Liver (tissue), 9 donors: ENCODE data around the gene KIF26B. TPM values are rescaled to one million over a fixed set of nuclear protein-coding genes. Genes with fewer than 3 reads are reported as not detected.

Experiments used
- DNase-seq: peaks from one replicate; pipeline ENCODE4 v3.0.0-alpha.2; 2017; ENCODE audit warnings: low spot score
- H3K27ac ChIP-seq, 2 donors: one replicate each; pipeline ENCODE4 v1.7.0; 2013; ENCODE audit warnings: inconsistent platforms in 2 of 2, low read length in 2 of 2, control low read depth in 1 of 2, low read depth in 1 of 2, mild to moderate bottlenecking in 1 of 2
- H3K27me3 ChIP-seq, 4 donors: one replicate each; pipeline versions ENCODE4 v1.6.1 to v1.7.0; 2013; ENCODE audit warnings: low read length in 3 of 4, inconsistent platforms in 1 of 4, mild to moderate bottlenecking in 1 of 4, moderate library complexity in 1 of 4; ENCODE audit not compliant: control insufficient read depth in 4 of 4, insufficient read depth in 4 of 4
- H3K36me3 ChIP-seq, 4 donors: one replicate each; pipeline versions ENCODE4 v1.6.1 to v1.7.0; 2013; ENCODE audit warnings: low read length in 3 of 4, mild to moderate bottlenecking in 3 of 4, low read depth in 1 of 4, moderate library complexity in 1 of 4; ENCODE audit not compliant: control insufficient read depth in 4 of 4, insufficient read depth in 3 of 4
- H3K4me1 ChIP-seq, 4 donors: one replicate each; pipeline versions ENCODE4 v1.6.1 to v1.7.0; 2013; ENCODE audit warnings: low read length in 3 of 4, mild to moderate bottlenecking in 3 of 4, moderate library complexity in 1 of 4; ENCODE audit not compliant: control insufficient read depth in 4 of 4, insufficient read depth in 4 of 4
- H3K4me3 ChIP-seq, 3 donors: one replicate each; pipeline versions ENCODE4 v1.6.1 to v1.7.0; 2013; ENCODE audit warnings: low read length in 3 of 3, control low read depth in 1 of 3, low read depth in 1 of 3, mild to moderate bottlenecking in 1 of 3
- H3K9ac ChIP-seq, 2 donors: one replicate each; pipeline ENCODE4 v1.7.0; 2013; ENCODE audit warnings: low read length in 2 of 2, mild to moderate bottlenecking in 2 of 2, moderate library complexity in 2 of 2, control low read depth in 1 of 2, low read depth in 1 of 2
- H3K9me3 ChIP-seq, 4 donors: one replicate each; pipeline versions ENCODE4 v1.6.1 to v1.7.0; 2013; ENCODE audit warnings: low read length in 3 of 4; ENCODE audit not compliant: control insufficient read depth in 4 of 4
- EGR1 ChIP-seq, 2 donors: IDR thresholded peaks; 2 replicates each; pipeline ENCODE4 v1.6.1; 2016 to 2018; ENCODE audit warnings: antibody characterized with exemption in 2 of 2, low read depth in 2 of 2
- FOXA1 ChIP-seq: IDR thresholded peaks from 2 replicates; pipeline ENCODE4 v1.6.1; 2016; ENCODE audit warnings: antibody characterized with exemption
- FOXA2 ChIP-seq: IDR thresholded peaks from 2 replicates; pipeline ENCODE4 v1.6.1; 2016; ENCODE audit warnings: antibody characterized with exemption
- GABPA ChIP-seq, 2 donors: IDR thresholded peaks in 1 of 2; conservative IDR thresholded peaks in 1 of 2; 2 replicates each; pipeline ENCODE4 v1.6.1; 2016; ENCODE audit warnings: antibody characterized with exemption in 2 of 2, mild to moderate bottlenecking in 1 of 2, moderate library complexity in 1 of 2
- HNF4A ChIP-seq, 2 donors: conservative IDR thresholded peaks; 2 replicates each; pipeline ENCODE4 v1.6.1; 2016; ENCODE audit warnings: antibody characterized with exemption in 2 of 2, mild to moderate bottlenecking in 2 of 2
- HNF4G ChIP-seq: IDR thresholded peaks from 2 replicates; pipeline ENCODE4 v1.6.1; 2016; ENCODE audit warnings: antibody characterized with exemption
- JUND ChIP-seq, 2 donors: IDR thresholded peaks; 2 replicates each; pipeline ENCODE4 v1.6.1; 2016; ENCODE audit warnings: antibody characterized with exemption in 2 of 2
- NR2F2 ChIP-seq: IDR thresholded peaks from 2 replicates; pipeline ENCODE4 v1.6.1; 2016; ENCODE audit warnings: antibody characterized with exemption
- RAD21 ChIP-seq, 2 donors: IDR thresholded peaks; 2 replicates each; pipeline ENCODE4 v1.6.1; 2016; ENCODE audit warnings: antibody characterized with exemption in 2 of 2, mild to moderate bottlenecking in 2 of 2
- RXRA ChIP-seq, 2 donors: IDR thresholded peaks; 2 replicates each; pipeline ENCODE4 v1.6.1; 2017 to 2018; ENCODE audit warnings: antibody characterized with exemption in 2 of 2, mild to moderate bottlenecking in 1 of 2
- SP1 ChIP-seq: IDR thresholded peaks from 2 replicates; pipeline ENCODE4 v1.6.1; 2018; ENCODE audit warnings: antibody characterized with exemption, mild to moderate bottlenecking
- TAF1 ChIP-seq: conservative IDR thresholded peaks from 2 replicates; pipeline ENCODE4 v1.6.1; 2016; ENCODE audit warnings: antibody characterized with exemption, mild to moderate bottlenecking
- YY1 ChIP-seq: IDR thresholded peaks from 2 replicates; pipeline ENCODE4 v1.6.1; 2016; ENCODE audit warnings: antibody characterized with exemption, mild to moderate bottlenecking
- WGBS: extraction: QIAGEN DNeasy Blood & Tissue Kit; methylation state at CpG from one replicate; pipeline ENCODE4 v1.1.7; 2013; 5-methylcytosine and 5-hydroxymethylcytosine counted together
- polyA plus RNA-seq, 2 donors: library from polyadenylated mRNA; stranded (reverse) in 1 of 2; unstranded in 1 of 2; fragments of 200-250 nt in 1 of 2; fragments of >200 nt in 1 of 2; fragmentation: Nextera tagmentation in 1 of 2; extraction: Ambion mirVana in 1 of 2; gene quantifications; one replicate each; pipeline versions ENCODE4 v1.2.1 to v1.2.3, GENCODE V29; 2013 to 2015
- total RNA-seq, 2 donors: library from RNA; depleted of rRNA; stranded (reverse); fragments of >200 nt; gene quantifications; one replicate each; pipeline ENCODE4 v1.2.3, GENCODE V29; 2014
- TF ChIP-seq, protein P1 (sequence below): IDR thresholded peaks from 2 replicates; pipeline ENCODE4 v1.6.1; 2016; ENCODE audit warnings: antibody characterized with exemption, mild to moderate bottlenecking
- TF ChIP-seq, protein P2 (sequence below): IDR thresholded peaks from 2 replicates; pipeline ENCODE4 v1.6.1; 2016; ENCODE audit warnings: antibody characterized with exemption
- TF ChIP-seq, protein P3 (sequence below): IDR thresholded peaks from 2 replicates; pipeline ENCODE4 v1.6.1; 2016; ENCODE audit warnings: antibody characterized with exemption
- TF ChIP-seq, protein P4 (sequence below): fragments of 150-350 bp; IDR thresholded peaks from 2 replicates; pipeline ENCODE4 v1.5.1; 2017; ENCODE audit warnings: improper control_type of control experiment, low read depth, low read length; ENCODE audit not compliant: missing input control
- TF ChIP-seq, protein P5 (sequence below): IDR thresholded peaks from 2 replicates; pipeline ENCODE4 v1.6.1; 2016; ENCODE audit warnings: antibody characterized with exemption
- donor health status: healthy.
- donor health status: healthy.
- donor health status: healthy.
- donor health status: healthy.
- donor health status: healthy.

KIF26B gene
- total and polyA plus RNA-seq, 4 donors = 0.10 to 1.7 (median 0.34) TPM

DNA sequence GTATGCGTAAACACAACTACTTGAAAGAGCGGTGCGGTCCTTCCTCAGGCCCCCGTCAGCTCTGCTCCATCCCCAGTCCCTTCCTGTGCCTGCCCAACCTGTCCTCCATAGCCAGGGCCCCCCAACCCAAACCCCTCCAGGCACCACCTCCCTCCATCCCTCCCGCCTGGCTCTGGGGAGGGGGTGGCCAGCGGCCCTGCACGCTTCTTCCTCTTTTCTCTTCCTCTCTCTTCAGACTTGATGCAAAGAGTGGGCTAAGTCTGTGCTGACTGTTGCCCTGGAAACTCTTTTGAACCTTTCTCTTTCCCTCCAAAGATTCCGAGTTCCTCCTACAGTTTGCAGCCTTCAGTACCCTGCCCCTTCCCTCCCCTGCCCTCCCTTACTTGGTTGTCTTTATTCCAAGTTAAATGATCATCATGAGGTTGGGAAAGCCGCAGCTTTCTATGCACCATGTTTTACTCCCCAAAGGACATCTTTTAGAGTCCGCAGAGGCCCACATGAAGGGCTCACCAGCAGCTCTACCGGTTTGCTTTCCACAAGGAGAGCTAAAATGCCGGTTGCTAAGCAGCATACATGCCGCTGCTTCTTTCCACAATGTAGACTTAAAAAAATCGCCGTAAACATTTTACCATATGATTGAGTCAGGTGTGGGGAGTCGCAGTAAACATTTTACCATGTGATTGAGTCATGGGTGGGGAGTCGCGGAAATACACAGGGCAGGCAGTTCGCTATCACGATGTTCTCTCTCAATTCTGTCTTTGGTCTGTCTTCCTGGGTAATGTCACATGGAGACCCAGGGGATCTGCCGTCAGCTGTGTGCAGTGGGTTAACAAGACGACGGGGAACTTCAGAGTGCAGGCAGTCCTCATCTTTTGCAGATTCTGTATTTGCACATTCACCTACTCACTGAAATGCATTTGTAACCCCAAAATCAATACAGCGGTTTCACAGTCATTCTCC, 525.3 kb downstream of the KIF26B start:
- H3K4me3 ChIP-seq = no peak overlapping the region
- no peaks in the 10 kb centered on the region for H3K9me3 ChIP-seq
- DNase-seq = no peak
- H3K27me3 ChIP-seq = no peaks in the 10 kb centered on the region
- H3K4me1 ChIP-seq = no peaks in the 10 kb centered on the region
- H3K36me3 ChIP-seq = no peaks in the 10 kb centered on the region
- TF ChIP-seq HNF4G (no peak), EGR1 (IDR thresholded peaks at IDR 0.05; ENCODE audit: low read depth in 2 of 2) (no peak), HNF4A (conservative IDR thresholded peaks at IDR 0.05) (no peak), GABPA (IDR thresholded peaks at IDR 0.05 in 1 of 2, conservative IDR thresholded peaks at IDR 0.05 in 1 of 2) (no peak), RAD21 (IDR thresholded peaks at IDR 0.05) (no peak), JUND (IDR thresholded peaks at IDR 0.05) (no peak), SP1 (no peak), FOXA2 (no peak)
- TF ChIP-seq, protein P1, sequence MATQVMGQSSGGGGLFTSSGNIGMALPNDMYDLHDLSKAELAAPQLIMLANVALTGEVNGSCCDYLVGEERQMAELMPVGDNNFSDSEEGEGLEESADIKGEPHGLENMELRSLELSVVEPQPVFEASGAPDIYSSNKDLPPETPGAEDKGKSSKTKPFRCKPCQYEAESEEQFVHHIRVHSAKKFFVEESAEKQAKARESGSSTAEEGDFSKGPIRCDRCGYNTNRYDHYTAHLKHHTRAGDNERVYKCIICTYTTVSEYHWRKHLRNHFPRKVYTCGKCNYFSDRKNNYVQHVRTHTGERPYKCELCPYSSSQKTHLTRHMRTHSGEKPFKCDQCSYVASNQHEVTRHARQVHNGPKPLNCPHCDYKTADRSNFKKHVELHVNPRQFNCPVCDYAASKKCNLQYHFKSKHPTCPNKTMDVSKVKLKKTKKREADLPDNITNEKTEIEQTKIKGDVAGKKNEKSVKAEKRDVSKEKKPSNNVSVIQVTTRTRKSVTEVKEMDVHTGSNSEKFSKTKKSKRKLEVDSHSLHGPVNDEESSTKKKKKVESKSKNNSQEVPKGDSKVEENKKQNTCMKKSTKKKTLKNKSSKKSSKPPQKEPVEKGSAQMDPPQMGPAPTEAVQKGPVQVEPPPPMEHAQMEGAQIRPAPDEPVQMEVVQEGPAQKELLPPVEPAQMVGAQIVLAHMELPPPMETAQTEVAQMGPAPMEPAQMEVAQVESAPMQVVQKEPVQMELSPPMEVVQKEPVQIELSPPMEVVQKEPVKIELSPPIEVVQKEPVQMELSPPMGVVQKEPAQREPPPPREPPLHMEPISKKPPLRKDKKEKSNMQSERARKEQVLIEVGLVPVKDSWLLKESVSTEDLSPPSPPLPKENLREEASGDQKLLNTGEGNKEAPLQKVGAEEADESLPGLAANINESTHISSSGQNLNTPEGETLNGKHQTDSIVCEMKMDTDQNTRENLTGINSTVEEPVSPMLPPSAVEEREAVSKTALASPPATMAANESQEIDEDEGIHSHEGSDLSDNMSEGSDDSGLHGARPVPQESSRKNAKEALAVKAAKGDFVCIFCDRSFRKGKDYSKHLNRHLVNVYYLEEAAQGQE = no peak
- TF ChIP-seq, protein P2, sequence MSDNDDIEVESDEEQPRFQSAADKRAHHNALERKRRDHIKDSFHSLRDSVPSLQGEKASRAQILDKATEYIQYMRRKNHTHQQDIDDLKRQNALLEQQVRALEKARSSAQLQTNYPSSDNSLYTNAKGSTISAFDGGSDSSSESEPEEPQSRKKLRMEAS = no peak
- TF ChIP-seq, protein P3, sequence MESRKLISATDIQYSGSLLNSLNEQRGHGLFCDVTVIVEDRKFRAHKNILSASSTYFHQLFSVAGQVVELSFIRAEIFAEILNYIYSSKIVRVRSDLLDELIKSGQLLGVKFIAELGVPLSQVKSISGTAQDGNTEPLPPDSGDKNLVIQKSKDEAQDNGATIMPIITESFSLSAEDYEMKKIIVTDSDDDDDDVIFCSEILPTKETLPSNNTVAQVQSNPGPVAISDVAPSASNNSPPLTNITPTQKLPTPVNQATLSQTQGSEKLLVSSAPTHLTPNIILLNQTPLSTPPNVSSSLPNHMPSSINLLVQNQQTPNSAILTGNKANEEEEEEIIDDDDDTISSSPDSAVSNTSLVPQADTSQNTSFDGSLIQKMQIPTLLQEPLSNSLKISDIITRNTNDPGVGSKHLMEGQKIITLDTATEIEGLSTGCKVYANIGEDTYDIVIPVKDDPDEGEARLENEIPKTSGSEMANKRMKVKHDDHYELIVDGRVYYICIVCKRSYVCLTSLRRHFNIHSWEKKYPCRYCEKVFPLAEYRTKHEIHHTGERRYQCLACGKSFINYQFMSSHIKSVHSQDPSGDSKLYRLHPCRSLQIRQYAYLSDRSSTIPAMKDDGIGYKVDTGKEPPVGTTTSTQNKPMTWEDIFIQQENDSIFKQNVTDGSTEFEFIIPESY = no peak
- no peak overlapping the region for H3K9ac ChIP-seq
- H3K27ac ChIP-seq = no peak overlapping the region
- WGBS = 84% methylated on average over 24 of the region's 24 CpGs

DNA sequence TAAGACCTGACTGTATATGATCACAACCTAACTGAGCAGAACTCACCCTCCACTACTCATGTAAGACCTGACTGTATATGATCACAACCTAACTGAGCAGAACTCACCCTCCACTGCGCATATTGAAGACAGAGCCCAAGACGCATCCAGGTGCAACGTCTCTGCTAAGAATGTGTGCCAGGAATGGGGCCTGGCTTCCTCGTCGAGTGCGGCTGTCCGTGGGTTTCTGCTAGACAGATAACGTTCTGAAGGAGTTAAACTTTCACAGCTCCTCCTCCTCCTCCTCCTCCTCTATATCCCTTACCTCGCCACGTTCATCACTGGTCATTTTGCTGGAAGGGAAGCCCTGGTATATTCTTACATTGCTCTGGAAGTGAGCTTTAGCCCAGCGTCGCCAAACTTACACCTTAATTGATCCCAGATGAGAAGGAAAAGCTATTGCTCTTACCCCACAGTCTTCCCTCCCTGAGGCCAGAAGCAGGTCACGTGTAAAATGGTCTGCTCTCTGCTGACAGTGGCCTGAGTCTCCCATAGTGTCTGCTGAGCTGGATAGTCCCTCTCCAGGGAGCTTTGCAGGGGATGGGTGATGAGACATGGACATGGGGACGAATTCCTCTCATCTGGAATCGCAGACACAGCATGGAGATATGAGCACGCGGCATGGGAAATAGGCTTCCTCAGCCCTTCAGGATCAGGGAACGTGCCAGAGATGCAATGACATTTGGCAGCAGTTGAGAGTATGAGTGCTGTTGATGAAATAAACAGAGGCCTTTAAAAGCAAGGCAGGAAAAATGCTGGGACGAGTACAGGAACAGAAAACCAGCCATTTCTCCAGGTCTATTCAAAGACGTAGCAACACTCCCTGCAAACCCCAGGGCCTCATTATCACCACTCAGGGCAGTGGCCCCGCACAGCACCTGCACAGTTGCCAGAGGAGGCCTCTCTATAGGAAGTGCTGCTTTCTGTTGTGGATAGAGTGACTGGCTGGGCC, 528.1 kb downstream of the KIF26B start:
- Histone ChIP-seq H3K4me1 (no peaks in the 10 kb centered on the region), H3K36me3 (no peaks in the 10 kb centered on the region), H3K9me3 (no peaks in the 10 kb centered on the region), H3K27me3 (no peaks in the 10 kb centered on the region), H3K9ac (no peak overlapping the region), H3K4me3 (no peak overlapping the region), H3K27ac (no peak overlapping the region)
- DNase-seq = no peak
- WGBS = 79% methylated on average over 21 of the region's 21 CpGs
- TF ChIP-seq TAF1 = no peak
- TF ChIP-seq, protein P3 = no peak
- no peak for TF ChIP-seq GABPA (IDR thresholded peaks at IDR 0.05 in 1 of 2, conservative IDR thresholded peaks at IDR 0.05 in 1 of 2)
- no peak for TF ChIP-seq NR2F2
- no peak for TF ChIP-seq RXRA (IDR thresholded peaks at IDR 0.05)
- no peak for TF ChIP-seq RAD21 (IDR thresholded peaks at IDR 0.05)
- TF ChIP-seq YY1 = no peak
- TF ChIP-seq, protein P4, sequence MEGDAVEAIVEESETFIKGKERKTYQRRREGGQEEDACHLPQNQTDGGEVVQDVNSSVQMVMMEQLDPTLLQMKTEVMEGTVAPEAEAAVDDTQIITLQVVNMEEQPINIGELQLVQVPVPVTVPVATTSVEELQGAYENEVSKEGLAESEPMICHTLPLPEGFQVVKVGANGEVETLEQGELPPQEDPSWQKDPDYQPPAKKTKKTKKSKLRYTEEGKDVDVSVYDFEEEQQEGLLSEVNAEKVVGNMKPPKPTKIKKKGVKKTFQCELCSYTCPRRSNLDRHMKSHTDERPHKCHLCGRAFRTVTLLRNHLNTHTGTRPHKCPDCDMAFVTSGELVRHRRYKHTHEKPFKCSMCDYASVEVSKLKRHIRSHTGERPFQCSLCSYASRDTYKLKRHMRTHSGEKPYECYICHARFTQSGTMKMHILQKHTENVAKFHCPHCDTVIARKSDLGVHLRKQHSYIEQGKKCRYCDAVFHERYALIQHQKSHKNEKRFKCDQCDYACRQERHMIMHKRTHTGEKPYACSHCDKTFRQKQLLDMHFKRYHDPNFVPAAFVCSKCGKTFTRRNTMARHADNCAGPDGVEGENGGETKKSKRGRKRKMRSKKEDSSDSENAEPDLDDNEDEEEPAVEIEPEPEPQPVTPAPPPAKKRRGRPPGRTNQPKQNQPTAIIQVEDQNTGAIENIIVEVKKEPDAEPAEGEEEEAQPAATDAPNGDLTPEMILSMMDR = no peak
- no peak for TF ChIP-seq FOXA1
- no peak for TF ChIP-seq SP1
- TF ChIP-seq, protein P5, sequence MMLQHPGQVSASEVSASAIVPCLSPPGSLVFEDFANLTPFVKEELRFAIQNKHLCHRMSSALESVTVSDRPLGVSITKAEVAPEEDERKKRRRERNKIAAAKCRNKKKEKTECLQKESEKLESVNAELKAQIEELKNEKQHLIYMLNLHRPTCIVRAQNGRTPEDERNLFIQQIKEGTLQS = no peak
